ENCODE measurements around the gene CCDC91. TPM values are rescaled to one million over a fixed set of nuclear protein-coding genes. Genes with fewer than 3 reads are reported as not detected.

The CCDC91 gene
- total and polyA plus RNA-seq, 2 of the 4 experiments (the other 2 are of a cell fraction): 8.6 to 14.7 TPM

DNA sequence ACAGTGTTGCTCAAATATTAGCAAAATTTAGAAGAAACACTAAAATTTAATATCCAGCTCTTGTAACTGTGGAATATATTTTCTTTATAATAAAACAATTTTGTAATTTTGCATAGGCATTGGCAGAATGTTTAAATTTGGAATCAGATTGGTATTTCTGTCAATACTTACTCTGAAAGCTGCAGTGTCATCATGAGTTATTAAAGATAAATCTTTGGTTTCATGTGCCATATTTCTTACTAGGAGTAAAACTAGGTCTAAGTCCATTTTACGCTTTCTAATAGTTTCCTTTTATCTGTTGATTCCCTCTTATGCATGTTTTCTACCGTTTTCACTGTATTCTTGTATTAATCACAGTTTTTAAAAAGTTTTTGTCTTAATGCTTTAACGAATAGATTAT, 49.7 kb downstream of the CCDC91 start:
- Histone ChIP-seq H3K9me1 (ENCODE audit: insufficient read depth, low read length) (no peaks in the 10 kb centered on the region), H3K4ac (ENCODE audit: low read depth, low read length) (no peak overlapping the region), H3K4me1 (ENCODE audit: control insufficient read depth, insufficient read depth, low read length) (no peaks in the 10 kb centered on the region), H2BK20ac (ENCODE audit: low read depth, low read length) (no peak overlapping the region), H3K23ac (ENCODE audit: low read depth, low read length) (no peak overlapping the region), H3K9ac (ENCODE audit: low read depth, low read length) (no peak overlapping the region), H2BK15ac (ENCODE audit: low read depth, low read length) (no peak overlapping the region), H3K27ac (ENCODE audit: insufficient read depth, low read length) (no peak overlapping the region), H4K20me1 (ENCODE audit: insufficient read depth, low read length) (no peaks in the 10 kb centered on the region), H4K5ac (ENCODE audit: low read depth, low read length) (no peak overlapping the region), H2BK5ac (ENCODE audit: low read depth, low read length, poor library complexity, severe bottlenecking) (no peak overlapping the region), H4K91ac (ENCODE audit: insufficient read depth, low read depth, low read length) (no peak overlapping the region), H2AFZ (replicated peaks; ENCODE audit: low read length, poor library complexity) (no peak overlapping the region), H3K27me3 (ENCODE audit: control insufficient read depth, insufficient read depth, low read length) (no peaks in the 10 kb centered on the region), H3K9me3 (ENCODE audit: control insufficient read depth, insufficient read depth, low read length) (no peaks in the 10 kb centered on the region), H3K14ac (replicated peaks; ENCODE audit: low read depth, low read length) (no peak overlapping the region), H4K8ac (ENCODE audit: low read depth in 2 of 2, low read length in 2 of 2) (no peak overlapping the region), H3K56ac (ENCODE audit: extremely low read depth, insufficient read depth, low read length) (no peak overlapping the region), H2AK9ac (replicated peaks; ENCODE audit: low read depth, low read length, poor library complexity) (no peak overlapping the region), H3K4me3 (ENCODE audit: insufficient read depth, low read depth, low read length) (no peak overlapping the region), H2AK5ac (ENCODE audit: low read depth, low read length) (no peak overlapping the region), H3K79me1 (ENCODE audit: low read depth in 1 of 2, low read length in 2 of 2) (peaks cover 8 to 14% of the 10 kb centered on the region in 2 experiments), H2BK120ac (ENCODE audit: low read depth, low read length) (no peak overlapping the region), H3K4me2 (ENCODE audit: low read depth, low read length) (no peak overlapping the region), H3K18ac (ENCODE audit: low read depth, low read length) (no peak overlapping the region), H3K36me3 (ENCODE audit: control insufficient read depth, insufficient read depth, low read length) (no peaks in the 10 kb centered on the region)
- WGBS, 2 experiments (ENCODE audit: extremely low coverage in 2 of 2, insufficient read length in 1 of 2): no CpG with 5 or more reads among the region's 3 CpGs
- DNase-seq (no peak), ATAC-seq (ENCODE audit: low read depth) (no peak)
- TF ChIP-seq NFE2L2 (IDR thresholded peaks at IDR 0.05; ENCODE audit: low read depth, low read length): no peak
- no peak for TF ChIP-seq CEBPB (IDR thresholded peaks at IDR 0.05; ENCODE audit: low read depth, low read length)
- TF ChIP-seq RAD21 (IDR thresholded peaks at IDR 0.05; ENCODE audit: low read length): no peak
- TF ChIP-seq, protein P1, sequence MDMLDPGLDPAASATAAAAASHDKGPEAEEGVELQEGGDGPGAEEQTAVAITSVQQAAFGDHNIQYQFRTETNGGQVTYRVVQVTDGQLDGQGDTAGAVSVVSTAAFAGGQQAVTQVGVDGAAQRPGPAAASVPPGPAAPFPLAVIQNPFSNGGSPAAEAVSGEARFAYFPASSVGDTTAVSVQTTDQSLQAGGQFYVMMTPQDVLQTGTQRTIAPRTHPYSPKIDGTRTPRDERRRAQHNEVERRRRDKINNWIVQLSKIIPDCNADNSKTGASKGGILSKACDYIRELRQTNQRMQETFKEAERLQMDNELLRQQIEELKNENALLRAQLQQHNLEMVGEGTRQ (IDR thresholded peaks at IDR 0.05; ENCODE audit: low read depth, low read length): no peak
- no peak for TF ChIP-seq RFX5 (IDR thresholded peaks at IDR 0.05; ENCODE audit: low read depth, low read length)
- TF ChIP-seq FOS (IDR thresholded peaks at IDR 0.05; ENCODE audit: low read depth, low read length): no peak
- TF ChIP-seq, protein P2, sequence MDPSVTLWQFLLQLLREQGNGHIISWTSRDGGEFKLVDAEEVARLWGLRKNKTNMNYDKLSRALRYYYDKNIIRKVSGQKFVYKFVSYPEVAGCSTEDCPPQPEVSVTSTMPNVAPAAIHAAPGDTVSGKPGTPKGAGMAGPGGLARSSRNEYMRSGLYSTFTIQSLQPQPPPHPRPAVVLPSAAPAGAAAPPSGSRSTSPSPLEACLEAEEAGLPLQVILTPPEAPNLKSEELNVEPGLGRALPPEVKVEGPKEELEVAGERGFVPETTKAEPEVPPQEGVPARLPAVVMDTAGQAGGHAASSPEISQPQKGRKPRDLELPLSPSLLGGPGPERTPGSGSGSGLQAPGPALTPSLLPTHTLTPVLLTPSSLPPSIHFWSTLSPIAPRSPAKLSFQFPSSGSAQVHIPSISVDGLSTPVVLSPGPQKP (IDR thresholded peaks at IDR 0.05; ENCODE audit: borderline replicate concordance, low read depth, low read length): no peak
- no peak for TF ChIP-seq MXI1 (IDR thresholded peaks at IDR 0.05; ENCODE audit: borderline replicate concordance, low read depth, low read length)
- no peak for TF ChIP-seq BHLHE40 (IDR thresholded peaks at IDR 0.05; ENCODE audit: low read depth, low read length)
- no peak for TF ChIP-seq RCOR1 (IDR thresholded peaks at IDR 0.05; ENCODE audit: insufficient replicate concordance, low read length)
- no peak for TF ChIP-seq CHD1 (IDR thresholded peaks at IDR 0.05; ENCODE audit: low read depth, low read length)
- TF ChIP-seq SMC3 (IDR thresholded peaks at IDR 0.05; ENCODE audit: low read depth, low read length): no peak
- TF ChIP-seq MAZ (IDR thresholded peaks at IDR 0.05; ENCODE audit: borderline replicate concordance, low read depth, low read length): no peak
- no peak for TF ChIP-seq POLR2A (IDR thresholded peaks at IDR 0.05; ENCODE audit: low read depth, low read length)
- dilution Hi-C loops (cut with HindIII; ENCODE audit: low sequenced_read_pairs, unreplicated experiment) (no loop called here), intact Hi-C loops (cut with micrococcal nuclease) (no loop called here), in situ Hi-C loops (cut with MboI; ENCODE audit: low sequenced_read_pairs) (no loop called here)
- ChIA-PET POLR2A (ENCODE audit: unreplicated experiment) (no interaction called here), CTCF (interaction anchor here (2.1 kb wide), 1 partner anchor 10 kb away, joined by 6 read pairs; no protein-coding TSS in a partner anchor)
- BruUV-seq (replicated peaks): no TSS peak

All from IMR-90 (cell line).